HG03025 (cell line): Measurements from ENCODE around the gene NOD1.
A peak's percentile ranks its signal among the peaks of the same experiment; 100 is the strongest.
"Not testable (repeated sequence)": the region's sequence is repeated elsewhere in the genome, so short reads cannot be mapped to it uniquely, and the experiment has no call there.

Experiments
- ATAC-seq: cut with Tn5 transposase; IDR thresholded peaks from one replicate; pipeline ENCODE4 v1.9.1; 2021; ENCODE audit warnings: mild to moderate bottlenecking, moderate library complexity; ENCODE audit not compliant: unreplicated experiment, low FRiP score

The NOD1 gene

DNA sequence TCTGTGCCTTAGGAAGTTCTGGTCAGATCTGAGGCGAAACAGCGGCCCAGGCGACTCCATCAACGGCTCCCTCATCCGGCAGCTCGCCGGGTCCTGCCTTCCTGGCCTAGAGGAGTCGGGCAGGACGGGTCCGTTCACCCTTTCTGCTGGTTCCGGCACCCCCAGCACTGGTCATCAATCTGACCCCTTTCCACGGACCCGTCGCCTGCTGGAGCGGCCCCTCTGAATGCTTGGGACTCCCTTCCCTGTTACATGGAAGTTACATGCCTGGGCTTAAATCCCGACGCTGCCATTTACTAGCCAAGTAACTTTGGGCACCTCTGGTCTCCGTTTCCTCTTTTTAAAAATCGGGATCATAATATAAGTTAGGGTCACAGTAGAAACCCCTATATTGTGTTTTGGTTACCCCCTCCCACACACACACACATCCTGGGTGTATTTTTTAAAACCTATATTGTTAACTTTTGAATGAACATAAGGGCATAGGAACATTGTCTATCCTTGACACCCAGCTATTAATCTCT, 26.7 kb upstream of the NOD1 start:
- ATAC-seq = peak; percentile 23

- ATAC-seq = peak; percentile 99
These were observed 26.0 kb upstream of the NOD1 start, which contains the start of gene GGCT for GRCh38 chr7:30504301-30505173. GGCT (minus strand) TSS chr7:30504829; CDS start chr7:30504709, 120 bp downstream.

- no peak for ATAC-seq
These were observed 25.0 kb upstream of the NOD1 start for GRCh38 chr7:30503274-30504212.

- no peak for ATAC-seq
These were observed 24.1 kb upstream of the NOD1 start for GRCh38 chr7:30502470-30503251.

DNA sequence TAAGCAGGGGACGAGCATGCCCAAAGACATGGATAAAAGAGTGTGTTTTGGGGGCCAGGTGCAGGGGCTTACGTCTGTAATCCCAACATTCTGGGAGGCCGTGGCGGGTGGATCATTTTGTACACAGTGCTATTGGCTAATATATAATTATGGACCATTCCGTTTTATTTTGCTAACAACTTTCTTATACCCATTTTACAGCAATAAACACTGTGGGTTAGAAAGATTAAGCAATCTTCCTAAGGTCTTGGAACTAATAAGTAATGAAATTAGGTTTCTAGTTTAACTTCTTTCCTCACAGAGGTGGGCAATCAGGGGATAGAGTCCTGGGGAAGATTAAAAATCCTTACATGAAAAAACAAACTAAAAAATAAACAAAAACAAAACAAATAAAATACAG, 22.7 kb upstream of the NOD1 start:
- no peak for ATAC-seq

DNA sequence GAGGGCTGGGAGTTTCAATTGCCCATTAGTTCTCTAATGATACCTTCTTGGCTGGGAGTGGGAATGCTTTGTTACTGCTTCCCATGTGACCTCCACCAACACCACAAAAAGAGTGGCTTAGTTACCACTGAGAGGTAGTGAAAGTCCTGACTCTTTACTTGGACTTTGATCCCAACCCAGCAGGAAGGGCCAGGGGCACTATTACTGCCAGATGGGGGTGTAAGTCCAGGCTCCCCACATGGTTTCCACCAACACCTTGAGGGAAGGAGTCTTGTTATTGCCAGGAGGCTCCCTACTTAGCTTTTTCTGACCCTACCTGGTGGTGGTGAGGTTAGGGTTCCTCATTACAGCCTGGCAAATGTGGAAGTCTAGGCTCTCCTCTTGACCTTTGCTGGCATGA, 14.6 kb upstream of the NOD1 start:
- no peak for ATAC-seq

GRCh38 chr7:30491417-30491816, 12.8 kb upstream of the NOD1 start:
- no peak for ATAC-seq

DNA sequence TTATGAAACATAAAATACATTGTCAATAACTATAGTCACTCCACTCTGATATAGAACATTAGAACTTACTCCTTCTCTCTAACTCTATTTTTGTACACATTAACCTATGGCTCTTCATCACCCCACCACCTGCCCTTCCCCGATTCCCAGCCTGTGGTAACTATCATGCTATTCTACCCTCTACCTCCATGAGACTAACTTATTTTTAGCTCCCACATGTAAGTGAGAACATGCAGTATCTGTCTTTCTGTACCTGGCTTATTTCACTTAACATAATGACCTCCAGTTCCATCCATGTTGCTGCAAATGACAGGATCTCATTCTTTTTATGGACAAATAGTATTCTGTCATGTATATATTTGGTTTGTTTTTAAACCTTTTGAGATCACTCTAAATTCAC, 8.8 kb upstream of the NOD1 start:
- no peak for ATAC-seq

DNA sequence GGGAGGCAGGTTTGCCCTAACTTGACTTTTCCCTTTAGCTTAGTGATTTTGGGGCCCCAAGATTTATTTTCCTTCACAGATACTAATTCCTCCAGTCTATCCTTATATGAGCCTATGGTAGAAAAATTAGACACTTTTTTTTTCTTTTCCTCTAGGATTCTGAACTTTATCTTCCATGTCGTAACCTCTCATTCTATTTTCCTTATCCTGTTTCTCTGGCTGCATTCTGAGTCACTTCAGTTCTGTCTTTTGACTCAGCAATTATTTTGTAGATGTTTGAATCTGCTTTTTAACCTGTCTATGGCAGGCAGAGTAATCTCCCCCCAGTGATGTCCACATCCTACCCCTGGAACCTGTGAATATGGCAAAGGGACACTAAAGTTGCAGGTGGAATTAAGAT, 7.1 kb upstream of the NOD1 start:
- ATAC-seq = no peak

DNA sequence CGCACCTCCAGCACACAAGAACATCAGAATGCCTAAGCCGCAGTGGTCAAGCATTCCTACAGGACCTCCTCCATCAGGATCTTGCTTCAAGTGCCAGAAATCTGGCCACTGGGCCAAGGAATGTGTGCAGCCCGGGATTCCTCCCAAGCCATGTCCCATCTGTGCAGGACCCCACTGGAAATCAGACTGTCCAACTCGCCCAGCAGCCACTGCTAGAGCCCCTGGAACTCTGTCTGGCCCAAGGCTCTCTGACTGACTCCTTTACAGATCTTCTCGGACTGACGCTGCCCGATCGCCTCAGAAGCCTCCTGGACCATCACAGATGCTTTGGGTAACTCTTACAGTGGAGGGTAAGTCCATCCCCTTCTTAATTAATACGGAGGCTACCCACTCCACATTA, 2.8 kb upstream of the NOD1 start:
- not testable (repeated sequence) for ATAC-seq

GRCh38 chr7:30479202-30480120, 877 bp upstream of the NOD1 start:
- ATAC-seq = no peak

GRCh38 chr7:30476459-30477145, 2.0 kb downstream of the NOD1 start:
- ATAC-seq = no peak

- no peak for ATAC-seq
These were observed 3.0 kb downstream of the NOD1 start for GRCh38 chr7:30475580-30475979.

GRCh38 chr7:30474893-30475292, 3.7 kb downstream of the NOD1 start:
- no peak for ATAC-seq

DNA sequence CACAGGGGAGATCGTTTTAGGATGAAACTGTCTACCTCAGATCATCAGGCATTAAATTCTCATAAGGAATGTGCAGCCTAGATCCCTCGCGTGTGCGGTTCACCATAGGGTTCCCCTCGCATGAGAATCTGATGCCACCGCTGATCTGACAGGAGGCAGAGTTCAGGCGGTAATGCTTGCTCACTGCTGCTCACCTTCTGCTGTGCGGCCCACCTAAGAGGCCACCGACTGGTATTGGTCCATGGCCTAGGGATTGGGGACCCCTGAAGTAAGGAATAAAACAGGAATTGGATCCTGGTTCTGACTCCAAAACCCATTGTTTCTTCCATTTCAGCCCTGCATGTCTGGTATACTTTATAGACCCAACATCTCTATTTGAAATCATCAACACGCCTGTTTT, 4.1 kb downstream of the NOD1 start:
- no peak for ATAC-seq

DNA sequence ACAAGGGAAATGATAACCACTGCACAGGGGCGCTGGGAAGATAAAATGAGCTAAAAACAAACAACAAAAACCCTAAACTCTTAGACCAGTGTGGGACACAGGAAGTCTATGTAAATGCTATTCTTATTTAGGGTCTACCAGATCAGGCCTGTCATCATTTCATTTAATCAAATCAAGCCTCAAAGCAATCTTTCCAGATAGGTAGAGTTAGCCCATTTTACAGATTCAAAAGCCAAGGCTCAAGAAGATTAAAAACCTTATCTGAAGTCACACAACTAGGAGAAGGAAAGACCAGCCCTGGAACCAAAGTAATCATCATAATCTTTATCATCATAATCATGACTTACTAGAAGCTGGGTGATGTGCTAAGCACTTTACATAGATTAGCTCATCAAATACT, 4.7 kb downstream of the NOD1 start:
- ATAC-seq = no peak

DNA sequence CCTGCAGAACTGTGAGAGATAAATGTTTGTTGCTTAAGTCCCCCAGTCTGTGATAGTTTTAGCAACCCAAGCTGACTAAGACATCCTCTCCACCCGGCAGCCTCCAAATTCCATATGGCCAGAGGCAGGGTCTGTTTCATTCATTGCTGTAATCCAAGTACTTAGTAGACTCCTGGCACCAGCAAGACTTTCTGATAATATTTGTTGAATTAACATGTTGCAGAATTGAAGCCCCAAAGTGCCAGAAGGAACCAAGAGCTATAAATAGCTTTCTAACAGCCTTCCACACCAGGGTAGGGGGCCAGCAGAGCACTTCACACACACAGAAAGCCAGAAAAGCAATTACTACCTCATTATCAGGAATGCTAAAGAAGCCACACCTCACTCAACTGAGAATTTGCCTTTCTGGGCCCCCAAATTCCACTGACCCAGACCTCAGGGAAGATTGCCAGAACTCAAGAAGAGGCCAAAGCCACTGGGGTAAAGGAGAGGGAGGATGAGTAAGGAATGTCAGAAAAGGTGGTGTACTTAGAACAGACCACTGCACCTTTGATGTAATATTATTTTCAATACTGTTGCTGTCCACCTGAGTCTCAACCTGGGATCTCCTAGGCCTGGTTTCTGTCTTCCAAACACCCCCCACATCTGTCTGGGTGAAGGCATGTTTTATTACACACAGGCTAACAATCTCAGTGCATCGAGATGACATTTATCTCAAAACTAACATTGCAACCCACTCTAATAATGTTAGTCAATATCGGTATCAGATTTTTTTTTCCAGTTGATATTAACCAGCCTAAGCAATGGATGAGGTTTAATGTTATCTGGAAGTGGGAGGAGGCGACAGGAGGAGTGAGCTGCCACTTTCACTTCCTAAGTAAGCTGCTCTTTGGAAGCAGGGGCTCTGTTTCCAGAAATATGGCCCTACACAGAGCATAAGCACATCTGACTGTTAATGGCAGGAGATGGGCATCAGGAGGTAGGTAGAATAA, 5.5 kb downstream of the NOD1 start:
- ATAC-seq = no peak
